Measurements from ENCODE around the gene HMCN1.
"Not testable (repeated sequence)": the region's sequence is repeated elsewhere in the genome, so short reads cannot be mapped to it uniquely, and the experiment has no call there.

The HMCN1 gene

GRCh38 chr1:185742403-185742802 is 8.2 kb downstream of the HMCN1 start:
- DNase-seq, result no peak

GRCh38 chr1:185745165-185745564 is 11.0 kb downstream of the HMCN1 start:
- no peak for DNase-seq

DNA sequence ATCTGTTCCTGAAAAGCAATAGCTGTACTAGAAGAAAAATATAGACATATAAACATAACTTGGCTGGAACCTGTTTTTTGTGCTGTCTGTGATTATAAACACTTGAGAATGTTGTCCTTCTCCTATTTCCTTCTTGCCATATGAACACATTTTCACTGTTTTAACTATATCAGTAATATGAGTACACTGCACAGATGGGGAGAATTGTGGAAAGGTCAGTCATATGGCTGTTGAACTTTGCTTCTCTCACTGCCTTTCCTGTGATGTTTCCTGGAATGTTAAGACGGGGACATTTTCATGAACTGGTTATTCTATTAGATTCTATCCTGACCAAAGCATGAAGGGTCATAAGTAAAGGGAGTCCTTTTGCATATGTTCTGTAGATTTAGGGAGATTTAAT is 24.9 kb downstream of the HMCN1 start:
- no peak for DNase-seq

DNA sequence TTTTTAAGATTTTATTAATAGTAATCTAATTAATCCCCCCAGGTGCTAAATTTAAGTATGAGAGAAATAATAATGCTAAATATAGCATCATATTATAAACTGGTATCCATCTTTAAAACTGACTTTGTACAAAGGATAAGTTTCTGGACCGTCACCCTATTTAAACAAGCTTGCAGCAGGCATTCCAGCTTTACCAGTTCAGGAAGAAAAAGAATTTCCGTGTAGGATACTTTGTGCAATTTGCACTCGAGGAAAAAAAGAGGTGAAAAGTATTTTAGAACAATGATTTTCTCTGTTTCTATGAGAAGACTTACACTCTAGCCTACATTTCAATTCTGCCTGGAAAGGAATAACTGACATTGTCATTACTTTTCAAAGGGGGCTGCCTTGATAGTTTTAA is 27.6 kb downstream of the HMCN1 start:
- DNase-seq, result no peak

DNA sequence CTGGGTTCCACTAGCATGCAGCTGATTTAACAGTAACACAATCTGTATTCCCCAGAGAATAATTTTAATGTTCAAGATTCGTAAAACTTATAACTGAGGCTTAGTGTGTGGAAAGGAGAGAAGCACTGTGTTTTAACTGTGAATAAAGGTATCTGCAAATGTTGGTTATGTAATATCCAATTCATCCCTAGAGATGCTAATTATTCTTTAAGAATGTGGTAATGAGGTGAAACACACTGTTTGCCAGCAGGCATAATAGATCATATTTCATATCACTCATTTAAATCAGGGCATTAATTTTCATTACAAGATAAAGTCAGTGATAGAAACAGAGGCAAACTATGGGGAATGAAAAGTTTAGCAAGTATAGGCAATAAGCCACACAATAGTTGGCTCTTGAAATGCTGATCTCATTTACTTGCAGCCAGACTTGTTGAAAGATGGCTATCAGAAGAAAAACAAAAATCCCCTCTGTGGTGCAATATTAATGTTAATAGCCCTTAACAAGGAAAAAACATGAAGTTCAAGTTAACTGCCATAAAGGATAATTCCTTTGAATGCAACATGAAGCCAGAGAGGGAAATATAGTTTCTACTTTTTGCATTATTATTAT is 33.4 kb downstream of the HMCN1 start:
- no peak for DNase-seq

DNA sequence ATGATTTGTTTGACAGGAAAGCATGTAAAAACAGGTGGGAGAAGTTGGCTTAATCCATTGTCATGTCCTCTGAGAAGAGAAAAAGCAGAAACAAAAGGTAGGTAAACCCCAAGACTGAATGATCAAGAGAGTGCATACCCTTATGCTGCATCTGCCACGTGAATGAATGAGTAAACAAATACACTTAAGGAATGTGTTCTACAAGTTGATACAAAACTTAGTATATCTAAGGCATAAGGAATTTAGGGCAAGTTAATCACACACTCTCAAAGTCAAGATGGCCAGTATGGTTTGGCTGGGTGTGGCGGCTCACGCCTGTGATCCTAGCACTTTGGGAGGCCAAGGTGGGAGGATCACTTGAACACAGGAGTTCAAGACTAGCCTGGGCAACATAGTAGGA is 34.2 kb downstream of the HMCN1 start:
- no peak for DNase-seq

DNA sequence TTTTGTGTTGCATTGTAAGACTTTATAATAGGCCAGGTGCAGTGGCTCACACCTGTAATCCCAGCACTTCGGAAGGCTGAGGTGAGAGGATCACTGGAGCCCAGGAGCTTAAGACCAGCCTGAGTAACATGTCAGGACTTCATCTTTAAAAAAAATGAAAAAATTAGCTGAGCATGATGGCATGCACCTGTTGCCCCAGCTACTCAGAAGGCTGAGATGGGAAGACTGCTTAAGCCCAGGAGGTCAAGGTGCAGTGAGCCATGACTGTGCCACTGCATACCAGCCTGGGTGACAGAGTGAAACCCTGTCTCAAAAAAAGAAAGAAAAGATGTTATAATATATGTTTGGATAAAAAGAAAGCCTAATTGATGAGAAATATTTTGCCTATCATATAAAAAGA is 34.9 kb downstream of the HMCN1 start:
- DNase-seq, result no peak

GRCh38 chr1:185774394-185774793 is 40.2 kb downstream of the HMCN1 start:
- DNase-seq, result no peak

- DNase-seq, result no peak
Measured at GRCh38 chr1:185775501-185775900, 41.3 kb downstream of the HMCN1 start.

- no peak for DNase-seq
Measured at GRCh38 chr1:185776522-185776921, 42.3 kb downstream of the HMCN1 start.

GRCh38 chr1:185783860-185784259 is 49.7 kb downstream of the HMCN1 start:
- DNase-seq, result not testable (repeated sequence)

DNA sequence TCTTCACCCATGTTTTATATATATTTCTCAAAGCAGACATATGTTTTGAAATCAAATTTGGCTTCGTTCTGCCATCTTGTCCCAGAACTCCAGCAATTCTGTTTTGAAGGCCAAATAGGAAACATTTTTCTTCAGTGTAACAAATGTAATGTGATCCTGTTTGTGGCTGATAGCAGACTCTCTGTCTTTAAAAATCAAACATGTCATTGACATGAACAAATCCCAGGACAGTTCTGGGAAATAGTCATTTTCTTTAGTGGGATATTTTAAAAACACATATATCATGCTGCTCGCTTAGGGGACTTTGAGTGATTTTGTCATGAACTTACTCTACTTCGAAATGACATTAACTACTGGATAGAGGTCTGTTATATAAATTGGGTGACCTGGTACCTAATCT is 51.4 kb downstream of the HMCN1 start:
- no peak for DNase-seq

GRCh38 chr1:185786524-185786923 is 52.3 kb downstream of the HMCN1 start:
- DNase-seq, result no peak

DNA sequence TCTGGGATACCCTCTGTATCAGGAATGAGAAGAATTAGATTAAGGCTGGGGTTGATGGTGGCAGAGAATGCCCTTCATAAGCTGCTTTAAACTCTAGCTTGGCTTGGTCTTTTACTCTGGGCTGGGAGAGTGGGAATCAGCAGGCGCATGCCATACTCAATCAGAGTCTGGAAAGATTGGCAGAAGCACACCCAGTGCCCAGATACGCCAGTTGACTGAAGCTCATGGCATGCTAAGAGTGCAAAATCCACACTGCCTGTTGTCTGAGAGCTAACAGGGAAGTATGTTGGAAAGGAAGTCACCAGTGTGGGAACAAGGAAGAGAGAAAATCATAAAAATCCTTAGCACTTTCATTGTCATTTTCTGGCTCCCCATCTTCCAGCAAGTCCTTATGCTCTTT is 53.0 kb downstream of the HMCN1 start:
- DNase-seq, result no peak

DNA sequence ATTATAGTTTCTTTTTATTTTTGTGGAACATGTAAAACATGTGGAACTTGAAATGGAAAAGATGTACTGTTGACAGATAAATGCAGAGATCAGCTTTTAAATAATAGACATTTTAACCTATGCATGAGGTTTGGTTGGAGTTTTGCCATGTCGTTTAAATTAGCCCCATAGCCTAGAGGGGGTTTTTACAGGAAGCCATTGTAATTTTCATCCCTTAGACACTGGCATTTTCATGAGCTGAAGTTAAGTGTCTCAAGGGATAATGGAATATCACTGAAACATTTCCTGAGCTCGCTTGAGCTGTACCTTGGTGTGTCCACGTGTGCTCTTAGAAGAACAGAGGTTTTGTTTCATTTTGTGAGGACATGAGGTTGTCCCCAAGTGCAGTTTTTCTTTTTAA is 54.2 kb downstream of the HMCN1 start:
- DNase-seq, result no peak

DNA sequence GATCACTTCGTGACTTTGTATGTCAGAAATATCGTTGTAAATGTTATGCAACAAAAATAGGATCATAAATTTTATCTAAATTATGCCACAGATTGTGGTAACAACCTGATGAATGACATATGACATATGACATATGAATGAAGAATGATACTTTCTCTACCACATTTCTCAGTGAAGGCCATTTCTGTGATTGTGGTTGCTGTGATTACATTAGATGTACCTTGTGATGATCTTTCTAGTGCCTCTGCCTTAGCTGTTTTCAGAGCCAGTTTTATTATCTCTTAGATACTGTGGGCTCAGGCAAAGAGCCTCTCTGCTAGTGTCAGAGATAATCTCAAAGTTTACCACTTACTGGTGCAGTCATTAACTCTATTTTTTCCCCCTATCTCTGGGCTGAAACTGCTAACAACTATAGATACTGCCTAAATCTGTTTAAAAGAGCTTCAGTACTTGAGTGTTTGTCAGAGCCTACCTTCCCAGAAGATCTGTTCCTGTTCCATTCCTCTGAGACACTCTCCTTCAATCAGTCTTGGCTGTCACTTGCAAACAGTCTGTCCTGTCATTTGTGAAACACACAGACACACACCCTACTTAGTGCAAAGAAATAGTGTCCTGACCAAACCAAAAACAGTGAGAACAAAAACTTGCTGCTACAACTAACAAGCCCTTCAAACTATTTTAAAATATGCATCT is 55.5 kb downstream of the HMCN1 start:
- no peak for DNase-seq

DNA sequence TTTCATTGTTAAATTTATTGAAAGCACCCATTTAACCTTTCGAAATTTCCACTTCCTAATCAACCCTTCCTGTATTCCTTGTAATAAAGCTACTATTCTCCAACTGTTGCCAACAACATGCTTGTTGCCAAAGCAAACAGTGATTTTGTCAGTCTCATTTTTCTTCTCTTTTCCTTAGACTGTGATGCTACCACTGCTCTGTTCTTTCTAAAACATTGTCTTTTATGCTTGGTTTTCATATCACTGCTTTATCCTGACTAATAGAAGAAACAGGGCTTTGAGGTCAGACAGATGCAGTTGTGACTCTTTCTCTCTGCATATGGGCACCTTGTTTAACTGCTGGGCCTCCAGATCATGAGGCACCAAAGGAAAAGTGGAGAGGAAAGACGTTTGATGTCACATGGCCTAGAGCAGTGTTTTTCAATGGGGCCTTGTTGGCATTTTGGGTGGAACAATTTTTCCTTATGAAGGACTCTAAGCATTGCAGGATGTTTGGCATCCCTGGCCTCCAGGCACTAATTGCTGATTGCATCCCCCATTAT is 56.1 kb downstream of the HMCN1 start:
- no peak for DNase-seq

- DNase-seq, result no peak
Measured at GRCh38 chr1:185792040-185792439, 57.8 kb downstream of the HMCN1 start.

- DNase-seq, result not testable (repeated sequence)
Measured at GRCh38 chr1:185794495-185794894, 60.3 kb downstream of the HMCN1 start.

DNA sequence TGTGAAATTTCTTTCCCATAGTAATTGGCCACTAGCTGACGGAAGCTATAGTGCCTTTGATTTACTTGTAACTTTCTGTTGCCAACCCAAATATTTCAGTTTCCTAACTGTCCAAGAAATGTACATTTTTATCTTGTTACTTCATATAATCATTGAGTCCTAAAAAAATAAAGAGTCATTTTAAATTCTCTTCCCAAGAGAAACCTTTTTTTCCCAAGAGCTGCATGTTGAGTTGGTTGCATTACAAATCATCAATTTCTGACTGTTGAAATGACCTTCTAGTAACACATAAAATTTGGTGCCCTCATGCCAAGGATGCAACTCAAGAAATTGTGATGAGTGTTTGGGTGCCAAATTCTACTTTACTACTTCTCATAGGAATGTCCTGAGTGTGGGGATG is 61.0 kb downstream of the HMCN1 start:
- no peak for DNase-seq

DNA sequence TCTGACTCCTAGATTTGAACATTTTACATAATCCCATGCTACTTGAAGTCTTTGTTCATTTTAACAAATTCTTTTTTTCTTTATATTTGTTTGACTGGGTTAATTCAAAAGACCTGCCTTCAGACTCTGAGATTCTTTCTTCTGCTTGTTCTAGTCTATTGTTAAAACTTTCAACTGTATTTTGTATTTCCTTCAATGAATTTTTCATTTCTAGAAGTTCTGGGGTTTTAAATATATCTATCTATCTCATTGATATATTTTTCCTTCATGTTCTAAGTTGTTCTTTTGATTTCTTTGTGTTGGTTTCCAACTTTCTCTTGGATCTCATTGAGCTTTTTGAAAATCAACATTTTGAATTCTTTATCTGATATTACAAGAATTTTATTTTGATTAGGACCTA is 64.3 kb downstream of the HMCN1 start:
- no peak for DNase-seq

- no peak for DNase-seq
Measured at GRCh38 chr1:185803241-185803640, 69.0 kb downstream of the HMCN1 start.

GRCh38 chr1:185804206-185804605 is 70.0 kb downstream of the HMCN1 start:
- no peak for DNase-seq

DNA sequence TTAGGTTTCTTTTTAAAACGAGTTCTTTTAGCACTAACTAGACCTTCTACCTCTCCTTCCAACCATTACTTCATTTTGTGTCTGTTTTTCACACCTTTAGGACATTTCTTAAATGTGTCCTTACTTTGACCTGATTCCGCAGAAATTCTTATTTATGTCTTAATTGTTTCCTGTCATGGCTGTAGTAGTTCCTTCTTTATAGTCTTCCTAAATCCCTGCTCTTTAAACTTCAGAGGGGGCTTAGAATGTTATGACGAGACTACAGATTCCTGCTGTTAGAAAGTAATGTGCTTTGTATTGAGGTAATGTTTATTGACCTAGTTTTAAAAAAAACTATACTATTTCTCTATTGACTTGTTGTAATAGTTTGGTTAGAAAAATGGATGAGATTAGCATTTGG is 70.4 kb downstream of the HMCN1 start:
- DNase-seq, result no peak

- no peak for DNase-seq
Measured at GRCh38 chr1:185807275-185807674, 73.1 kb downstream of the HMCN1 start.
